T-helper 1 cell treated with Interleukin-12 subunit alpha and Interleukin-12 subunit beta and Interleukin-4 antibody, amounts not matched to agents 30 ng/mL and 1 ng/mL, for 36 hours (primary cell): ENCODE results near the gene MAP2K3. TPM values are rescaled to one million over a fixed set of nuclear protein-coding genes. Genes with fewer than 3 reads are reported as not detected.
"Not testable (repeated sequence)": the region's sequence is repeated elsewhere in the genome, so short reads cannot be mapped to it uniquely, and the experiment has no call there.

Source experiments
- intact Hi-C: fragments of 100-400 bp; cut with micrococcal nuclease; formaldehyde crosslinking; loops from one replicate; pipeline ENCODE4 v1.15.1; 2024
- total RNA-seq: library from RNA; stranded (reverse); gene quantifications from 2 replicates; pipeline ENCODE4 v1.2.3, GENCODE V29; 2022

Gene MAP2K3
- total RNA-seq, 1 donor from 2014 or later, result 80.7 TPM

DNA sequence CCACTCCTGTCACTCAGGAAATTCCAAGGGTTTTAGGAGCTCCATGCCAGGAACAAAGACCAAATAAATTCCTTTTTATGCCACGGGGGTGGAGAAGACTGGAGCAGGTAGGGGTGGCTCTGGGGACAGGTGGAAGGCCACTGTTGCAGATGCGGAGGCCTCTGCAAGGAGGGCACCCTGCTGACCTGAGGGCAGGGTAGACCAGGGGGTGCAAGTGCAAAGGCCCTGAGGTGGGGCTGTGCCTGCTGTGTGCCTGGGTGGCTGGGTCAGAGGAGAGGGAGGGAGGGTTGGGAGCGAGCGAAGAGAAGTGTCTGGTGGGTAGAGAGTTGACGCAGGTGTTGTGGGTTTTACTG is 22.7 kb downstream of the MAP2K3 start:
- intact Hi-C loops, result not testable (repeated sequence)

DNA sequence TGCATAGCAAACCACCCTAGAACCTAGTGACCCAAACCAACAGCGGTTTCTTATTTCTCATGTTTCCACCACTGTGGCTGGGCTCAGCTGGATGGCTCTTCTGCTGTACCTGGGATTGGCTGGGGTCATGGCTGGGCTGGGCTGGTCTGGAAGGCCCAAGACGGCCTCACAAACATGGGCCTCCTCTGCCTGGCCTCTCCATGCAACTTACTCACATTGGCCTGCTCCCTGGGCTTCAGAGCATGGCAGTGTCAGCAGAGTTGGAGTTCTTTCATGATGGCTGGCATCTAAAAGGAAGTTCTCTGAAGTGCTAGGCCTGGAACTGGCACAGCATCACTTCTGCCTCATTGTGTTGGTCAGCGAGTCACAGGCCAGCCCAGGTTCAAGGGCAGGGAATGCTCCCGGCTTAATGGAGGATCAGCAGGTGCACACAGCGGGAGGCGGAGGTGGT is 24.4 kb downstream of the MAP2K3 start:
- intact Hi-C loops, result not testable (repeated sequence)

DNA sequence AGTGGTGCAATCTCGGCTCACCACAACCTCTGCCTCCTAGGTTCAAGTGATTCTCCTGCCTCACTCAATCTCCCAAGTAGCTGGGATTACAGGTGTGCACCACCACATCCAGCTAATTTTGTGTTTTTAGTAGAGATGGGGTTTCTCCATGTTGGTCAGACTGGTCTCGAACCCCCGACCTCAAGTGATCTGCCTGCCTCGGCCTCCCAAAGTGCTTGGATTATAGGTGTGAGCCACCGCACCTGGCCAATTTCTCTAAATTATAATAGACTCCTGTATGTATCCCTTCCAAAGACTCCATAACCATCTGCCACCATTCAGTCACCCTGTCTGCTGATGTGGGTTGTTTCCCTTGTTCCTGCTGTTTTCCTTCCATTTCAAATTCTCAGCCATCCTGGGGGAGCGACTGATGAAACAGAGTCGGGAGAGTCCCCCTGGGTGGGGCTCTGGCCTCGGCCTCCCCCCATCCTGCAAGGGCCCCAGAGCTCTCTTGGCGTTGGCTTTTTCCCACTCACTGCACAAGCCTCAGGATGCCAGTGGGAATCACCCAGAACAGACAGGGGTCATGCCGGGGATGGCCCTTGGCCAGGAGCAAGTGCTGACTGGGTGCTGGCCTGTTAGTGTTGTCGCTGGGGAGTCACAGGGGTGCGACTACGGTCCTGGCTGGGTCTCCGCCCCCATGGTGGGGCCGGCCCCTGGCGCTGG is 25.7 kb downstream of the MAP2K3 start:
- intact Hi-C loops, result not testable (repeated sequence)

DNA sequence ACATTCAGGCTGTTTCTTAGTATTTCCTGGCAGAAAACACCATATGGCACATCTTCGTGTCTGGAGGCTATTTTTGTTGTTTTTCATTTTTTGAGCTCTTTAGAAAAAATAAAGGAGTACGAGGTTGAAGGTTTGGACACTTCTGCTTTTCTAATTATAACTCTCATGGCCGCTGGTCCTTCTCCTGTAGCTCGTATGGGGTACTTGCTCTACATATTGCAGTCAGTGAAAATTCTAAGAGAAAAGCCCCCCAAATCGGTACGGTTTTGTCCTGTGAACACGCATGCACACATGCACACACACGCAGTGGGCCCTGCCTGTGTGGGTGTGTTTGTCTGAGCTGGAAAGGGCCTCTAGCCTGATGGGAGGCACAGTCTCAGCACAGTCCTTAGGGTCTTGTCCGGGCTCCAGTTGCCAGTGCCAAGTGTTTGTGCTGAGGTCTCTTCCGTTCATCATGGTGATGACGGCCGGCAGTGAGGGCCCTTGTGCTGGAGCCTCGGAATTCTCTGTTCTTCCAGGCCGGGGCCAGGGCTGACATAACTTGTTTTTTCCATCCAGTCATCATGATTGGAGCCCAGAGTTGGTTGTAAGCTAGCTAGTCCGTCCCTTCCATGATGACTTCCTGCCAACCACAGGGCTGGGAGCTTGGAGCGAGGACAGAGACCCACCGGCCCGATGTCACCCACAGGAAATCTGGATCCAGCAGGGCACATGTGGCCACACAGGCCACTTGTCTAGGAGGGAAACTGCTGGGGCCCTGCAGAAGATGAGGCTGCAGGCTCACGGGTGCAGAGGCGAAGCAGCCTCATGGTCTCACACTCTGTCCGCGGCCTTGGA is 26.5 kb downstream of the MAP2K3 start:
- intact Hi-C loops, result not testable (repeated sequence)

GRCh38 chr17:21313320-21313719 is 28.8 kb downstream of the MAP2K3 start:
- intact Hi-C loops, result no loop called here

DNA sequence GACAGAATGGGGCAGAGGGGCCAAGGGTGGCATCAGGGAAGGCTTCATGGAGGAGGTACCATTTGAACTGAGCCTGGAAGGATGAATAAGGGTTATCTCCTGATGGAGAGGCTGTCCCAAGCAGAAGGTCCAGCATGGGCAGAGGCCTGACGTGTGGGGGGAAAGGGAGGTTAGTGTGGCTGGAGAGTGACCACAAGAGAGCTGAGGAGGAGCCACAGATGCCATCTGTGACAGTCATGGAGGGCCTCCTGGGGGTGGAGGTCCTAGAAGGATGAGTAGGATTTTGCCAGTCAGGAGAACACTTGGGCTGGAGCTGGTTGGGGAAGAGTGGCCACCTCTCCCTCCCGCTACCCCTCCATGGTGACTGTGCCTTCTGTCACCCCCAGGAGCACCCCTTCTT is 29.2 kb downstream of the MAP2K3 start:
- intact Hi-C loops, result not testable (repeated sequence)

GRCh38 chr17:21314261-21314664 is 29.8 kb downstream of the MAP2K3 start:
- intact Hi-C loops, result not testable (repeated sequence)

- intact Hi-C loops, result not testable (repeated sequence)
Observed at GRCh38 chr17:21314701-21315111, 30.2 kb downstream of the MAP2K3 start.

DNA sequence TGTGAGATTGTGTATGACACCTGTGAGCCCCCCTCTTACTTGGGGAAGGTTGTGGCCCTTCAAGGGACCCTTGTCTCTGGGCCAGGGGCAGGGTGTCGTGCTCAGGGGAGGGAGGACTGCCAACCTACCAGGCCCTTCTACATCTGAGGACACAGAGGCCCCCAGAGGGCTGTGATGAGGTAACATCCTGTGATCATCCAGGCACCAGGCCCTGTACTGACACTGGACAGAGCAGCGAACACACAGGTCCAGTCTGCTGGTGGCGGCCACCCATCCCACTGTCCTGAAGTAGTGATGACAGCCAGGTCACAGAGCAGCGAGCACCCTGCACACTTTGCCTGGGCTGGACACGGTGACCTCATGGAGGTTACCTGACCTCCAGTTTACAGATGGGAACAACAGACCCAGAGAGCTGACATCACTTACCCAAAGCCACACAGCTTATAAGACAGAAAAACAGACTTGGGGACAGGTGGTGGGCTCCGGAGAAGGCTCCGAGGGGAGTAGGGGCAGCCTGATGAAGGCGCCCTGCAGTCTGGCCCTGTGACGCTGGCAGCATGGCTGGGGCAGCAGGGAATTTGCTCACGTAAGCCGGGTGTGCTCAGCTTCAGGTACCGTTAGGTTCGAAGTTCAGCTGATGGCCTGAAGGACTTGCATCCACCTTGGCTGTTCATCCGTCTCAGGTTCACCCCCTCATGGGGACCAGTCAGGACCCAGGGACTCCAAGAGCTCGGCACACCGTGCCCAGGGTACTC is 30.9 kb downstream of the MAP2K3 start:
- intact Hi-C loops, result not testable (repeated sequence)

GRCh38 chr17:21316212-21316886 is 31.8 kb downstream of the MAP2K3 start:
- intact Hi-C loops, result not testable (repeated sequence)

- intact Hi-C loops, result not testable (repeated sequence)
Observed at GRCh38 chr17:21316887-21317500, 32.5 kb downstream of the MAP2K3 start.

DNA sequence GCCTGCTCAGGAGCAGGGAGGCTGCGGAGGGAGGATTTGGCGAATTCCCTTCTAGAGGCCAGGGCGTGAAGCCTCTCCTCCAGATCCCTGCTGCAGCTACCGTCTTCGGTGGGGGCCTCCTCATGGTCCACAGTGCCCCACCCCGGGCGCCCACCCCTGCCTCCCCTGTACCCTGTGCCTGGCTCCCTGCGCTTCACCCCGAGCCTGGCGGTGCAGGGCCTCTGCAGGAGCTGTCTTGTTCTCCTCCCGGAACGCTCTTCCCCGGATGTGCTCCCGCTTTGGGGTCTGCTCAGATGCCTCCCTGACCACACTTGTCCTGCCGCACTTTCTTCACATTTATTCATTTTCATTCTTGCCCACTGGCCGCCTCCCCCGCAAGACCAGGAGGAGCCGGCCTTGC is 33.3 kb downstream of the MAP2K3 start:
- intact Hi-C loops, result not testable (repeated sequence)

DNA sequence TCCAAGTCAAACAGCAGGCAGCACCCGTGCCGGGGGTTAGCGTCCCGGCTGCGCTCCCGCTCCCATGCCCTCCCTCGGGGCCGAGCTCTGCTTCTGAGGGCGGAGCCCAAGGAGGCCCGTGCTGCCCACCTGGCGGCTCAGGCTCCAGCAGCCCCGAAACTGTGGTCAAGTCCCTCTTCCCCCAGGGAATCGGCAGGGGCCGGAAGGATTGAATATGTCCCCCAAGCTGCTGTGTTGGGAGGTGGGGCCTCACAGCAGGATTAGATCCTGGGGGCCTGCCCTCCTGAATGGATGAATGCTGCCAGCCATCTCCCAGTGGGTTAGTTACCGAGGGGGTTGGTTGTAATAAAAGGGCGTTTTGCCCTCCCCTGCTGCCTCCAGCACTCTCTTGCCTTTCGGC is 33.9 kb downstream of the MAP2K3 start:
- intact Hi-C loops, result no loop called here

DNA sequence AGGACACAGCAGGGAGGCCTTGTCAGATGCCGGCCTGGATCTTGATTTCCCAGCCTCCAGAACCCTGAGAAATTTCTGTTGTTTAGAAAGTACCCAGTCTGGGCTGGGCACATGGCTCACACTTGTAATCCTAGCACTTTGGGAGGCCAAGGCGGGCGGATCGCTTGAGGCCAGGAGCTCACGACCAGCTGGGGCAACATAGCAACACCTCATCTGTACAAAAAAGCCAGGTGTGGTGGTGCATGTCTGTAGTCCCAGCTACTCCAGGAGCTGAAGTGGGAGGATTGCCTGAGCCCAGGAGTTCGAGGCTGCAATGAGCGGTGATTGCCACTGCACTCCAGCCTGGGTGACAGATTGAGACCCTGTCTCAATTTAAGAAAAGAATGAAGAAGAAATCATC is 34.3 kb downstream of the MAP2K3 start:
- intact Hi-C loops, result not testable (repeated sequence)

- intact Hi-C loops, result not testable (repeated sequence)
Observed at GRCh38 chr17:21319256-21319655, 34.7 kb downstream of the MAP2K3 start.

DNA sequence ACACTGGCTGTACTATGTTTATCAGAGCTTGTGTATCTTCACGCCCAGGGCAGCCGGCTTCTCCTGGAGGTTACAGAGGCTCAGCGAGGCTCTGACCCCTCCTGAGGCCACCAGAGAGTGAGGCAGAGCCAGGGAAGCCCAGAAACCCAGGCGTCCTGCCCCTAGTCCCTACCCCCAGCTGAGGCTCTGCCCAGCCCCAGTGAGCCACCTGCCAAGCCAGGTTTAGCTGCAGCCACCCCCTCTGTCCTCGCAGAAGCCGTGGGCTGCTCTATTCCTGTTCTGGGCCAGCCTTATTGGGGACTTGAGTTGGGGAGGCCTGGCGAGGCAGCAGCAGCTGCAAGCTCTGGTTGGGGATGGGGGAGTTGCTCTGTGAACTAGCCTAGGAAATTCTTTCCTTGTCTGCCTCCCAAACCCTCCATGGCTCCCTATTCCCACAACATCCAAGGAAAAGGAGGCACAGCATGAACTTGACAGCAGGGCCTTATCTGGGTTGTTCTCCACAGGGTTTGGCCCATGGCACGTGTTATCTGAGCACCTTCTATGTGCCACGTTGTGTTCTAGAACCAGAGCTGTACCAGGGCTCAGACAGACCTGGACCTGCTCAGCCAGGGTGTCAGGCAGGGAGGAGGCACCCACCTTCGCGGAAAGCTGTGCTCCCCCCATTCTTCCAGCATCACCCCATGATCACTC is 35.3 kb downstream of the MAP2K3 start:
- intact Hi-C loops, result not testable (repeated sequence)

DNA sequence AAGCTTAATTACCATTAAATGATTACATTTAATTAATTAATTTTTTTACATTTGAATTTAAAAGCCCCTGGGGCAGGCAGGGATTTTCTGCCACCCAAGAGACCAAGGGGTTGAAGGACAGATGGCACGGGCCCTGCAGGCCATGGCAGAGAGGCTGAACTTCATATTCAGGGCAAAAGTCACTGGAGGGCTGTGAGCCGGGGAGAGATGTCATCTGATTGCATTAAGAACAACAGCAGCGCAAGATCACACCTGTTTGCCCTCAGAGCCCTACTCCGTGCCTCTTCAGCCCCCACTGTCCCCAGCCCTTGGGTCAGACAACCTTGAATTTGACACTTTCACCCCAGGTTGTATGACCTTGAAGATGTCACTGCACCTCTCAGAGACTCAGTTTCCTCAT is 35.9 kb downstream of the MAP2K3 start:
- intact Hi-C loops, result not testable (repeated sequence)

DNA sequence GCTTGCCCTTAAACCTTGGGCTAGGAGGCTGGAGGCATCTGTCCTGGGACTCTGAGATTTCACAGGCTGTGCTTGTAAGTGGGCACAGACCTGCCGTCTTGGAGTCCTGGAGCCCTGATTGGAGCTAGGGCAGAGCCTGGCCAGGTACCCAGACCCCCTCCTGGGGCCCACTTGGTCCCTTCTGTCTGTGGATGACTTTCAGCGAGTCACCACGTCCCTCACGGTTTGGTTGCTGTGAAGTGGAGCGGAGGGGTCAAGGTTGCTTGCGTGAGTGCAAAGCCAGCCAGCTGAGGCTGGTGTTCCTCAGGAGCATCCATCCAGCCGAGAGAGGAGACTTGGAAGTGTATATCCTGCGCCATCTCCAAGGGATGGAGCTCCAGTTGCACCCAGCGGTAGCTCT is 36.5 kb downstream of the MAP2K3 start:
- intact Hi-C loops, result not testable (repeated sequence)

- intact Hi-C loops, result loop anchor here (2.0 kb wide), 1 partner anchor 195 kb away; the partner anchor contains the start of gene DHRS7B
Observed at GRCh38 chr17:21321744-21322191, 37.3 kb downstream of the MAP2K3 start.
